GM12873 (cell line): ENCODE results near the gene CUTC.

Source experiments
- TF ChIP-seq, protein P1 (sequence below): IDR thresholded peaks from 2 replicates; pipeline ENCODE4 v1.5.1; 2012; ENCODE audit warnings: low read depth, mild to moderate bottlenecking, moderate library complexity, low read length, control low read depth; ENCODE audit not compliant: insufficient read depth; ENCODE audit errors: missing control alignments

The CUTC gene

DNA sequence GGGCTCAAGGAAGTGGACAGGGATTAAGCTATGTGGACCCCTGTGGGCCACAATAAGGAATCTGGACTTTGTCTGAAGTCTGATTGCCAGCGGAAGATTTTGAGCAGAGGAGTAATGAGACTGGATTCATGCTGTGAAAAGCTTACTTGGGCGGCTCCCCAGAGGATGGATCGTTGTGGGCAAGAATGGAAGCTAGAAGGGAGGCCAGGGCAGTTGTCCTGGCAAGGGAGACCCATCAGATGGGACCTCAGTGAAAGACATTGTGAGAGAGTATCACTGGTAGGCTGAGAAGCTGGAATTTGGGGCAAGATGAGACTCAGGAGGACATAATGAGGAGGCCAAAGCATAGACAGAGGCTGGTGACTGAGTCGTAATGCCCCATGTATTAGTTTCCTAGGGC is 66.0 kb downstream of the CUTC start:
- TF ChIP-seq, protein P1, sequence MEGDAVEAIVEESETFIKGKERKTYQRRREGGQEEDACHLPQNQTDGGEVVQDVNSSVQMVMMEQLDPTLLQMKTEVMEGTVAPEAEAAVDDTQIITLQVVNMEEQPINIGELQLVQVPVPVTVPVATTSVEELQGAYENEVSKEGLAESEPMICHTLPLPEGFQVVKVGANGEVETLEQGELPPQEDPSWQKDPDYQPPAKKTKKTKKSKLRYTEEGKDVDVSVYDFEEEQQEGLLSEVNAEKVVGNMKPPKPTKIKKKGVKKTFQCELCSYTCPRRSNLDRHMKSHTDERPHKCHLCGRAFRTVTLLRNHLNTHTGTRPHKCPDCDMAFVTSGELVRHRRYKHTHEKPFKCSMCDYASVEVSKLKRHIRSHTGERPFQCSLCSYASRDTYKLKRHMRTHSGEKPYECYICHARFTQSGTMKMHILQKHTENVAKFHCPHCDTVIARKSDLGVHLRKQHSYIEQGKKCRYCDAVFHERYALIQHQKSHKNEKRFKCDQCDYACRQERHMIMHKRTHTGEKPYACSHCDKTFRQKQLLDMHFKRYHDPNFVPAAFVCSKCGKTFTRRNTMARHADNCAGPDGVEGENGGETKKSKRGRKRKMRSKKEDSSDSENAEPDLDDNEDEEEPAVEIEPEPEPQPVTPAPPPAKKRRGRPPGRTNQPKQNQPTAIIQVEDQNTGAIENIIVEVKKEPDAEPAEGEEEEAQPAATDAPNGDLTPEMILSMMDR = no peak

DNA sequence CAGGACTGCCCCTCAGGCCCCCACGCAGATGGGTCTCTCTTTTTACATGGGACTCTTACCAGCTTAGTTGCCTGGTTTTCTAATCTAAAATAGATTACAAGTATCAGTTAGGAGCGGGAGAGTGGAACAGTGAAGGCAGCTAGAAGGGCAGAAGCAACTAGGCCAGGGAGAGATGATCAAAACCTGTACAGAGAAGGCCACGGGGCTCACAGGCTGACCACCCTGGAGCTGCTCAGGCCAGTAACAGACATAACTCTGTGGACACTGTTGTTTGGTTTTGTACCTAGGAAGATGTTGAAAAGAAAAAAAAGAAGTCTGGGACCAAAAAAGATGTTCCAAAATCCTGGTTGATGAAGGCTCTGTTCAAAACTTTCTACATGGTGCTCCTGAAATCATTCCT is 66.9 kb downstream of the CUTC start:
- TF ChIP-seq, protein P1 = no peak

DNA sequence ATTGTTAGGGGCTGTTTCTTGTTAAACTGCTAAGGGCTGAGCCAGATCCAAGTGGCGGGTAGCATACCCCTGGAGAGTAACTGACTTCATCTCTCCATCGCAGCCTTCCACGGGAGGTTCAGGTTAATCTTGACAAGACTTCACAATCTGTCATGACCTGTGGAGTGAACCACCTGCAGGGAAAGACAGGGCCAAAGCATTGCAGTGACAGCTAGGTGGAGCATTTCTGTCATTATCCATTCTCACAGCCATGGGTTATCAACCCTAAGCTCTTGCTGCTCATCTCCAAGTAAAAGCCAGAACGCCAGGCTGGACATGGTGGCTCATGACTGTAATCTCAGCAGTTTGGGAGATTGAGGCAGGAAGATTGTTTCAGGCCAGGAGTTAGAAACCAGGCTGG is 67.6 kb downstream of the CUTC start:
- TF ChIP-seq, protein P1 = no peak

DNA sequence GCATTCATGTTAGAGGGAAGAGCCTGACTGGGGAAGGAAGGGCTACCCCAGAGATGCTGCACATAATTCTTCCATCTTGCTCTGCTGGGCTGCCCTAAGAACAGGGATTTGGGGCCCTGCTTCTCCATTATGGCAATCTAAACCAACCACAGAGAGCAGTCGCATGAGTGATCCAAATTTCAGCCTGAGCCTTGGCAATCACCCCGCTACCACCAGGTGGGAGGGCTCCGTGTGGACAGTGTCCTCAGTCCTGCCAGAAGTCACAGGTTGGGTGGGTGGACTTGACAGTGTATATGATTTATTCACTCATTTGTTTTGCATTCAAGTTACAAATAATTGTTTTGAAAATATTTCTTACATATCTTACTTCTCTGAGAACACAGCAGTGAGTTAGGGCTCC is 72.4 kb downstream of the CUTC start:
- TF ChIP-seq, protein P1 = no peak

DNA sequence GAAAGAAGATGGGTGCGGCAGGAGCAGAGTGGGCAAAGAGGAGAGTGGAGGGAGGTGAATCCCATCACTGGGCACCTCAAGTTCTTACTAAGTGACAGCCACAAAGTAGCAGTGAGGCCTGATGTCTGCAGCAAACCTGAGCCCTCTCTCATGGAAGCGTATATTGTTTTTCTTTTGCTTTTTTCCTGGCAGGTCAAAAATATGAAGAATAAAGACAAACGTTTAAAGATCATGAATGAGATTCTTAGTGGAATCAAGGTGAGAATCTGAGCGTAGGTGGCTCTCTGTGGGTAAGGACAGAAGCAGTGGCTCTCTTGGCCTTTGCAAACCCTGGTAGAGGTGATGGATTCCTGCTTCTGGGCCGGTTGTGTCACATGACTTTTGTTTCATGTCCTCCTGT is 73.2 kb downstream of the CUTC start:
- TF ChIP-seq, protein P1 = no peak
